H1 (cell line): Measurements from ENCODE around the gene DNAH1. TPM values are rescaled to one million over a fixed set of nuclear protein-coding genes. Genes with fewer than 3 reads are reported as not detected.

Experiments used
- CTCF ChIA-PET: fragments of 300-600 bp; sonication (Branson Sonifier 250); formaldehyde crosslinking; loops from one replicate; lab custom pipeline; 2021; ENCODE audit not compliant: partially characterized antibody; lab: Charles Lee
- POLR2A ChIA-PET: fragments of 300-600 bp; sonication (Branson Sonifier 250); formaldehyde crosslinking; loops from one replicate; lab custom pipeline; 2021; ENCODE audit warnings: inconsistent platforms; ENCODE audit not compliant: partially characterized antibody; lab: Charles Lee
- DNase-seq, 2 experiments: peaks; one replicate each; pipeline versions ENCODE4 v3.0.0 to v3.0.0-alpha.2; 2010 to 2022; ENCODE audit warnings: low spot score in 2 of 2, low read depth in 1 of 2, mixed read lengths in 1 of 2
- FAIRE-seq: peaks from 2 replicates; lab custom pipeline; 2011; peaks lifted over from hg19 to GRCh38; lab: Jason Lieb, UNC
- H2AFZ ChIP-seq: 2 replicates; pipeline ENCODE4 v1.8.1; 2012; ENCODE audit warnings: low read length, inconsistent platforms
- H2AK5ac ChIP-seq: 2 replicates; pipeline ENCODE4 v1.6.1; 2013; ENCODE audit warnings: low read depth, low read length
- H2BK120ac ChIP-seq: replicated peaks from 2 replicates; pipeline ENCODE3; 2013; ENCODE audit warnings: low read depth, low read length, inconsistent platforms
- H2BK12ac ChIP-seq: 2 replicates; pipeline ENCODE4 v1.6.1; 2013; ENCODE audit warnings: low read depth, low read length
- H2BK15ac ChIP-seq: 2 replicates; pipeline ENCODE4 v1.6.1; 2013; ENCODE audit warnings: low read length
- H2BK20ac ChIP-seq: 2 replicates; pipeline ENCODE4 v1.6.1; 2013; ENCODE audit warnings: low read length
- H2BK5ac ChIP-seq: 2 replicates; pipeline ENCODE4 v1.6.1; 2013; ENCODE audit warnings: low read depth, low read length
- H3K14ac ChIP-seq: 2 replicates; pipeline ENCODE4 v1.6.1; 2013; ENCODE audit warnings: inconsistent platforms; ENCODE audit not compliant: insufficient read length
- H3K18ac ChIP-seq: 2 replicates; pipeline ENCODE4 v1.6.1; 2013; ENCODE audit warnings: low read length; ENCODE audit errors: extremely low read depth
- H3K23ac ChIP-seq: 2 replicates; pipeline ENCODE4 v1.6.1; 2013; ENCODE audit warnings: inconsistent platforms; ENCODE audit not compliant: insufficient read length
- H3K23me2 ChIP-seq: 2 replicates; pipeline ENCODE4 v1.6.1; 2013; ENCODE audit warnings: low read depth, low read length
- H3K27ac ChIP-seq: 2 replicates; pipeline ENCODE4 v1.6.1; 2011; ENCODE audit warnings: low read depth, low read length, inconsistent platforms
- H3K27me3 ChIP-seq, 4 experiments: replicated peaks in 1 of 4; 1 replicate in 1 of 4; 2 replicates in 3 of 4; pipeline versions ENCODE4 v1.6.1 to v1.8.1; 2011 to 2013; ENCODE audit warnings: low read length in 3 of 4, mild to moderate bottlenecking in 3 of 4, inconsistent platforms in 2 of 4, mixed read lengths in 2 of 4, moderate library complexity in 1 of 4; ENCODE audit not compliant: control insufficient read depth in 3 of 4, insufficient read depth in 3 of 4; ENCODE audit errors: extremely low read depth in 1 of 4
- H3K36me3 ChIP-seq, 4 experiments: 2 replicates each; pipeline versions ENCODE4 v1.6.1 to v1.8.1; 2011 to 2013; ENCODE audit warnings: mild to moderate bottlenecking in 4 of 4, low read length in 3 of 4, moderate library complexity in 2 of 4, control low read depth in 1 of 4, inconsistent platforms in 1 of 4; ENCODE audit not compliant: insufficient read depth in 4 of 4, control insufficient read depth in 2 of 4
- H3K4ac ChIP-seq: replicated peaks from 2 replicates; pipeline ENCODE3; 2013; ENCODE audit warnings: low read length, low read depth, mixed read lengths, inconsistent platforms; ENCODE audit not compliant: insufficient read length
- H3K4me1 ChIP-seq, 4 experiments: replicated peaks in 1 of 4; 1 replicate in 1 of 4; 2 replicates in 3 of 4; pipeline versions ENCODE4 v1.6.1 to v1.8.1; 2011 to 2013; ENCODE audit warnings: low read length in 3 of 4, inconsistent platforms in 2 of 4, mixed read lengths in 1 of 4; ENCODE audit not compliant: insufficient read depth in 4 of 4, control insufficient read depth in 3 of 4
- H3K4me2 ChIP-seq, 2 experiments: 2 replicates each; pipeline versions ENCODE4 v1.6.1 to v1.8.1; 2011 to 2013; ENCODE audit warnings: low read depth in 2 of 2, low read length in 2 of 2, control low read depth in 1 of 2, inconsistent platforms in 1 of 2, mild to moderate bottlenecking in 1 of 2; ENCODE audit not compliant: insufficient read depth in 1 of 2
- H3K4me3 ChIP-seq, 4 experiments: fragments of 200-600, 300-600 bp in 1 of 4; sonication (generic), shearing (Covaris generic), sonication (Bioruptor Twin) in 1 of 4; 2 replicates each; pipeline versions ENCODE4 v1.5.1 to v1.8.1; 2011 to 2016; ENCODE audit warnings: low read length in 4 of 4, low read depth in 3 of 4, control low read depth in 2 of 4, inconsistent platforms in 2 of 4, mild to moderate bottlenecking in 2 of 4, mixed read lengths in 1 of 4, moderate library complexity in 1 of 4; ENCODE audit not compliant: insufficient read depth in 2 of 4; ENCODE audit errors: extremely low read depth in 1 of 4
- H3K56ac ChIP-seq: replicated peaks from 2 replicates; pipeline ENCODE3; 2013; ENCODE audit warnings: low read depth, mild to moderate bottlenecking, mixed read lengths, low read length, inconsistent platforms; ENCODE audit not compliant: insufficient read length
- H3K79me1 ChIP-seq: 2 replicates; pipeline ENCODE4 v1.6.1; 2013; ENCODE audit warnings: low read depth, low read length, control low read depth
- H3K79me2 ChIP-seq, 2 experiments: 2 replicates each; pipeline versions ENCODE4 v1.6.1 to v1.8.1; 2012 to 2013; ENCODE audit warnings: low read length in 2 of 2, mild to moderate bottlenecking in 2 of 2, inconsistent platforms in 1 of 2; ENCODE audit not compliant: insufficient read depth in 2 of 2, control insufficient read depth in 1 of 2
- H3K9ac ChIP-seq, 4 experiments: replicated peaks in 1 of 4; 1 replicate in 1 of 4; 2 replicates in 3 of 4; pipeline versions ENCODE4 v1.6.1 to v1.8.1; 2011 to 2013; ENCODE audit warnings: low read depth in 3 of 4, low read length in 3 of 4, control low read depth in 2 of 4, mild to moderate bottlenecking in 2 of 4, moderate library complexity in 2 of 4, inconsistent platforms in 1 of 4; ENCODE audit errors: extremely low read depth in 1 of 4
- H3K9me3 ChIP-seq, 2 experiments: 2 replicates each; pipeline versions ENCODE4 v1.6.1 to v1.8.1; 2012 to 2013; ENCODE audit warnings: mild to moderate bottlenecking in 2 of 2, moderate library complexity in 2 of 2, control low read depth in 1 of 2, inconsistent platforms in 1 of 2, low read depth in 1 of 2, low read length in 1 of 2, mixed read lengths in 1 of 2; ENCODE audit not compliant: insufficient read depth in 2 of 2
- H4K20me1 ChIP-seq, 2 experiments: replicated peaks in 1 of 2; 2 replicates each; pipeline versions ENCODE3 to v1.8.1; 2011 to 2013; ENCODE audit warnings: inconsistent platforms in 2 of 2, low read length in 2 of 2, mild to moderate bottlenecking in 1 of 2; ENCODE audit not compliant: insufficient read depth in 2 of 2, control insufficient read depth in 1 of 2
- H4K5ac ChIP-seq: 2 replicates; pipeline ENCODE4 v1.6.1; 2013; ENCODE audit warnings: low read length, low read depth, mixed read lengths, inconsistent platforms; ENCODE audit not compliant: insufficient read length
- H4K8ac ChIP-seq: 2 replicates; pipeline ENCODE4 v1.8.0; 2013; ENCODE audit warnings: mild to moderate bottlenecking, moderate library complexity, low read length, inconsistent platforms; ENCODE audit not compliant: insufficient read depth; ENCODE audit errors: extremely low read depth
- H4K91ac ChIP-seq: replicated peaks from 2 replicates; pipeline ENCODE3; 2013; ENCODE audit warnings: low read length, mixed read lengths, inconsistent platforms; ENCODE audit not compliant: insufficient read length
- E2F6 ChIP-seq: IDR thresholded peaks from 2 replicates; pipeline ENCODE4 v1.6.1; 2012; ENCODE audit warnings: inconsistent platforms
- EP300 ChIP-seq, 2 experiments: IDR thresholded peaks; 1 replicate in 1 of 2; 2 replicates in 1 of 2; pipeline ENCODE4 v1.6.1; 2011 to 2012; ENCODE audit warnings: low read depth in 2 of 2, low read length in 2 of 2, mild to moderate bottlenecking in 2 of 2, borderline replicate concordance in 1 of 2, inconsistent platforms in 1 of 2, moderate library complexity in 1 of 2
- HDAC2 ChIP-seq, 2 experiments: fragments of 300-600 bp in 1 of 2; sonication (generic) in 1 of 2; IDR thresholded peaks; 2 replicates each; pipeline ENCODE4 v1.6.1; 2011 to 2012; ENCODE audit warnings: low read depth in 2 of 2, low read length in 2 of 2, mild to moderate bottlenecking in 2 of 2, moderate library complexity in 2 of 2, borderline replicate concordance in 1 of 2, inconsistent platforms in 1 of 2
- JUND ChIP-seq: IDR thresholded peaks from 2 replicates; pipeline ENCODE4 v1.6.1; 2011; ENCODE audit warnings: mild to moderate bottlenecking, improper control_type of control experiment, low read length
- NANOG ChIP-seq: IDR thresholded peaks from 2 replicates; pipeline ENCODE4 v1.6.1; 2011; ENCODE audit warnings: low read length, low read depth, mild to moderate bottlenecking, inconsistent platforms; ENCODE audit not compliant: insufficient read depth, poor library complexity, severe bottlenecking
- POLR2A ChIP-seq, 2 experiments: IDR thresholded peaks; 1 replicate in 1 of 2; 2 replicates in 1 of 2; pipeline ENCODE4 v1.6.1; 2011; ENCODE audit warnings: low read depth in 2 of 2, low read length in 2 of 2, mild to moderate bottlenecking in 2 of 2; ENCODE audit errors: control extremely low read depth in 1 of 2
- POLR2AphosphoS5 ChIP-seq: IDR thresholded peaks from 2 replicates; pipeline ENCODE4 v1.6.1; 2011; ENCODE audit warnings: low read depth, low read length
- RBBP5 ChIP-seq: IDR thresholded peaks from 2 replicates; pipeline ENCODE4 v1.7.1; 2012; ENCODE audit warnings: low read depth, mild to moderate bottlenecking, inconsistent platforms, low read length, moderate library complexity, borderline replicate concordance
- RXRA ChIP-seq: IDR thresholded peaks from 2 replicates; pipeline ENCODE4 v1.6.1; 2011; ENCODE audit warnings: low read depth, mild to moderate bottlenecking, low read length, moderate library complexity; ENCODE audit not compliant: insufficient read depth
- SAP30 ChIP-seq: fragments of 300-600 bp; sonication (generic); IDR thresholded peaks from 2 replicates; pipeline ENCODE4 v1.7.1; 2012; ENCODE audit warnings: low read length, moderate library complexity, mild to moderate bottlenecking, inconsistent platforms; ENCODE audit not compliant: insufficient read depth, insufficient replicate concordance
- SP2 ChIP-seq: IDR thresholded peaks from 2 replicates; pipeline ENCODE4 v1.6.1; 2012; ENCODE audit warnings: mild to moderate bottlenecking, low read length, inconsistent platforms
- ZNF274 ChIP-seq: IDR thresholded peaks from 2 replicates; pipeline ENCODE4 v1.7.0; 2012; ENCODE audit warnings: low read length, borderline replicate concordance; ENCODE audit errors: extremely low read depth
- WGBS, 2 experiments: shearing (Covaris generic) in 1 of 2; methylation state at CpG; one replicate each; pipeline versions ENCODE4 v1.1.6 to v1.1.7; 2013 to 2015; ENCODE audit warnings: low lambda C conversion rate in 2 of 2, mixed read lengths in 2 of 2, inconsistent platforms in 1 of 2, low coverage in 1 of 2, missing lambda C conversion rate in 1 of 2; ENCODE audit not compliant: insufficient replicate concordance in 2 of 2, insufficient coverage in 1 of 2, insufficient read length in 1 of 2; ENCODE audit errors: extremely low coverage in 1 of 2, missing lambda C conversion rate in 1 of 2; 5-methylcytosine and 5-hydroxymethylcytosine counted together
- polyA plus RNA-seq, 7 experiments: library from polyadenylated mRNA; depleted of rRNA in 3 of 7; stranded (reverse) in 5 of 7; unstranded in 2 of 7; fragments of >200 nt in 5 of 7; fragments of 200-250 nt in 2 of 7; gene quantifications; 1 replicate in 5 of 7; 2 replicates in 1 of 7; 4 replicates in 1 of 7; pipeline versions ENCODE4 v1.2.1 to v1.2.3, GENCODE V29; 2011 to 2013; ENCODE audit warnings: missing spikeins in 2 of 7, mixed read lengths in 2 of 7
- total RNA-seq: library from RNA; stranded (reverse); fragmentation: NEBNext Ultra II Directional; extraction: Animal tissue kit (Norgen Biotek cat#: 25700); gene quantifications from 2 replicates; pipeline ENCODE4 v1.2.1, GENCODE V29; 2021

The DNAH1 gene
- total and polyA plus RNA-seq, 2 of the 8 experiments (the other 6 are each of a cell fraction or from before 2014, with no cell fraction given), result 1.0 to 1.5 TPM

- ChIA-PET CTCF (interaction anchor here (0.6 to 10.8 kb wide), 11 partner anchors 9 to 129 kb away, joined by 3 to 99 read pairs (median 4); no protein-coding TSS in a partner anchor), POLR2A (interaction anchor here (0.6 to 1.4 kb wide), 4 partner anchors 36 to 357 kb away, joined by 3 to 4 read pairs (median 3); no protein-coding TSS in a partner anchor)
- no peak overlapping the region for H2BK20ac ChIP-seq
- FAIRE-seq (no peak), DNase-seq (no peak)
- H3K27ac ChIP-seq, result no peak overlapping the region
- no peak overlapping the region for H2BK15ac ChIP-seq
- TF ChIP-seq SAP30 (no peak), ZNF274 (no peak), NANOG (no peak), JUND (no peak), SP2 (no peak), RBBP5 (no peak), HDAC2 (IDR thresholded peaks at IDR 0.05; ENCODE audit: borderline replicate concordance in 1 of 2, low read depth in 2 of 2, low read length in 2 of 2) (no peak), E2F6 (no peak), POLR2A (IDR thresholded peaks at IDR 0.05; ENCODE audit: control extremely low read depth in 1 of 2, low read depth in 2 of 2, low read length in 2 of 2) (no peak), EP300 (IDR thresholded peaks at IDR 0.05; ENCODE audit: borderline replicate concordance in 1 of 2, low read depth in 2 of 2, low read length in 2 of 2) (no peak), POLR2AphosphoS5 (no peak), RXRA (no peak)
- no peaks in the 10 kb centered on the region for H3K79me1 ChIP-seq
- H2BK5ac ChIP-seq, result no peak overlapping the region
- H3K79me2 ChIP-seq, result no peaks in the 10 kb centered on the region
- H3K4me1 ChIP-seq, result no peaks in the 10 kb centered on the region
- H2BK12ac ChIP-seq, result peak overlapping the region; percentile 30; the same call in 1 of the 2 replicates
- no peak overlapping the region for H2AFZ ChIP-seq
- H4K8ac ChIP-seq, result no peak overlapping the region
- H4K5ac ChIP-seq, result no peak overlapping the region
- no peak overlapping the region for H3K4me2 ChIP-seq
- 89% methylated on average over 11 of the region's 11 CpGs; no CpG with 5 or more reads in 1 of the 2 experiments for WGBS, 2 experiments
- no peaks in the 10 kb centered on the region for H4K20me1 ChIP-seq
- no peaks in the 10 kb centered on the region; a peak in 1 of 7 replicates for H3K27me3 ChIP-seq
- no peak overlapping the region for H3K14ac ChIP-seq
- H3K23me2 ChIP-seq, result no peaks in the 10 kb centered on the region
- H3K9ac ChIP-seq, result no peak overlapping the region
- no peak overlapping the region for H3K18ac ChIP-seq
- H2AK5ac ChIP-seq, result no peak overlapping the region
- H3K4ac ChIP-seq, result no peak overlapping the region
- no peak overlapping the region for H4K91ac ChIP-seq
- no peak overlapping the region for H3K23ac ChIP-seq
- no peaks in the 10 kb centered on the region for H3K36me3 ChIP-seq
- H3K4me3 ChIP-seq, result no peak overlapping the region
- no peak overlapping the region for H3K56ac ChIP-seq
- no peak overlapping the region for H2BK120ac ChIP-seq
- H3K9me3 ChIP-seq, result no peaks in the 10 kb centered on the region
These were observed 33.0 kb downstream of the DNAH1 start for GRCh38 chr3:52349131-52349530.
